HG02943 (cell line): Measurements from ENCODE around the gene LRRC46.

Experiments used
- ATAC-seq: cut with Tn5 transposase; IDR thresholded peaks from one replicate; pipeline ENCODE4 v1.9.1; 2021; ENCODE audit warnings: mild to moderate bottlenecking, low read depth, moderate library complexity; ENCODE audit not compliant: unreplicated experiment

The LRRC46 gene

DNA sequence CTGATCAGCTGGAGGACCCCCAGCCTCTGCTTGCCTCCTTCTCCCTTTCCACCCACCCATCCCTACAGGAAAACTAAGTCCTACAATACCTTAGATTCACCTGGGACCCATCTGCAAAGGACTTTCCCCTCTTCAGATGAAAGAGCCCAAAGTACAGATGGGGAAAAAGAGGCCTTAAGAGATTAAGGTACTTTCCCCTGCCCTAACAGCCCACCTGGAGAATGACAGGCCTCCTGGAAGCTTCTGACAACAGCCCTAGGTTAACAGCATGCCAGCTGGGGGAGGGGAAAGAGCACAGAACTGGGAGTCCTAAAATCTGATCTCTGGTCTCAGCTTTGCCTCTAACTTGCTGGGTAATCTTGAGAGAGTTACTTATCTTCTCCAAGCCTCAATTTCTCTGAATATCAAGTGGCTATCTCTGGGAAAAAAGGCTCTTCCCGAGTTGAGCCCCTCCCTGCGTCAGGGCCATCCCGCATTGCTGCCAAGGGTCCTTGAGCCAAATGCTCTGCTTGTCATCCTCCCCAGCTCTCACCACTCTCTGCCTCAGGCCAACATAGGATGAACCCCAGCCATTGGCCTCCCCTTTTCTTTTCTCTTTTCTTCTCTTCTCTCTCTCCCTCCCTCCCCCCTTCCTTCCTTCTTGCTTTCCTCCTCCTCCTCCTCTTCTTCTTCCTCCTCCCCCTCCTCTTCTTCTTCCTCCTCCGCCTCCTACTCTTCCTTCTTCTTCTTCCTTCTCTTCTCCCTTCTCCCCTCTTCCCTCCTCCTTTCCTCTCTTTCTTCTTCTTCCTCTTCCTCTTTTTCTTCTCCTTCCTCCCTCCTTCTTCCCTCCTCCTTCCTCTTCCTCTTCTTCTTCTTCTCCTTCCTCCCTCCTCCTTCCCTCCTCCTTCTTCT is 42.0 kb downstream of the LRRC46 start:
- ATAC-seq, result no peak

DNA sequence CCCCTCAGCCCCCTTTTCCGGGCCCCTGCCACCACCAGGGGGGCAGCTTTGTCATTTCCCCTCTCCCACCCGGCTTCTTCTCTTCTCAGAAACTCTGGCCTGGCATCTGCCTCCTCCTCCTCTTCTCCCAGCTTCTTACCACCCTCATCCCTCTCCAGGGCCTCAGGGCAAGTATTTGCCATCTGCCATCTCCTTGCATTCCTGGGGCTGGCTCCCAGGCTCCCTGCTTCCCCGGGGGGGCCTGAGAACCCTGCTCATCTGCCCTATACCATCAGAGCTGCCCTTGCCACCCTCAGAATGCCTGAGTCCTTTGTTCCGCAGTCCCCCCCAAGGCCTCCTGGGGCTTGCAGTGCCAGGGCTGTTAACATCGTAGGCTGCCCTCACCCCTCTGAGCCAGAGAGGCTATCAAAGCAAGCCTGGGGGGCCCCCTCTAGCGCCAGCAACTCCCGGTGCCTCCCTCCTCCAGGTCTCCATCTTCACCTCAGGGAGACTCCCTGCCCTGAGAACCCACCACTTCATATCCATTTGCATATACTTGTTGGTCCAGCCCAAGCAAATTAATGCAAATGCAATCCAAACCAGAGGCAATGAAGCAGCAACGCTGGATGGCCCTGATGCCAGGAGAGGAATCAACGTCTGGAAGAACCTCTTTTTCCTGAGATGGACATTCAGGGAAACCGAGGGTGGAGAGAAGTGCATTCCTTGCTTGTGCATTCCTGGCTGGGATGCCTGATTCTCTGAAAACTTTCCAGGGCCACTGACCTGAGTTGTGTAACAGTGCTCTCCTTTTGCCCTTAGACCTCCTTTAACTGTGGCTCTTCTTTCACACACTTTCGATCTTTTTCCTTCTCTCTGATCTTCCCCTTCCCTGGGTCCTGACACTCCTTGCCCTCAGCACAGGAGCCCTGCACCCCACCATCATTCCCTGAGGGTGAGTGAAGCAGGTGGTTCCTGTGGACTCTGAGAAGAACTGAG is 43.8 kb downstream of the LRRC46 start:
- no peak for ATAC-seq

DNA sequence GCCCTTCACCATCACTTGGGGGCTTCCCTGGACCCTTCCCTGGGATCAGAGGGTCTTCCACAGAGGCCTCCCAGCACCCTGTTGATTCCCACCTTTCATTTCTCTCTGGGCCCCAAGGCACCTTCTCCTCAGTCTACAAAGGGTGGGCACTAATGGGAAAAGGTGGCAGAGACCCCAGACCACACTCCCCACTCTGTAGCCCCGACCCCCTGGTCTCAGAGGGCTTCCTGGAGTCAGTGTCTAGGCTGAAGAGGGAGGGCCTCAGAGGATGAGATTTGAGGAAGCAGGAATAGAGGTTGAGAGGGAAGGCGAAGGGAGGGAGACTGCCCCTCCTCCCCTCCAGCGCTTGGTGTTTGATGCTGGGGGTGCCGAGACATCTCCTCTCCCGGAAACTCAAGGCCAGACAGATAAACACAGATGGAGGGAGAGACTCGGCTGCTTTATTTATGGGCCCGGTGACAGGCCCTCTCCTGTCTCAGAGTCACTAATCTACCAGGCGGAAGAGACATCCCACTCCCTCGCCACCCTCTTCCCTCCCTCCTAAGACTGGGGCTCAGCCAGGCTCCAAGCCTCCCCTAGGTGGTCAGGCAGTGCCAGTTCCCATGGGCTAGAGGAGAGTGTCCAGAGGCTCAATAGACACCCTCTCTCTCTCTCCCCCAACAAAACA is 46.0 kb downstream of the LRRC46 start:
- no peak for ATAC-seq

DNA sequence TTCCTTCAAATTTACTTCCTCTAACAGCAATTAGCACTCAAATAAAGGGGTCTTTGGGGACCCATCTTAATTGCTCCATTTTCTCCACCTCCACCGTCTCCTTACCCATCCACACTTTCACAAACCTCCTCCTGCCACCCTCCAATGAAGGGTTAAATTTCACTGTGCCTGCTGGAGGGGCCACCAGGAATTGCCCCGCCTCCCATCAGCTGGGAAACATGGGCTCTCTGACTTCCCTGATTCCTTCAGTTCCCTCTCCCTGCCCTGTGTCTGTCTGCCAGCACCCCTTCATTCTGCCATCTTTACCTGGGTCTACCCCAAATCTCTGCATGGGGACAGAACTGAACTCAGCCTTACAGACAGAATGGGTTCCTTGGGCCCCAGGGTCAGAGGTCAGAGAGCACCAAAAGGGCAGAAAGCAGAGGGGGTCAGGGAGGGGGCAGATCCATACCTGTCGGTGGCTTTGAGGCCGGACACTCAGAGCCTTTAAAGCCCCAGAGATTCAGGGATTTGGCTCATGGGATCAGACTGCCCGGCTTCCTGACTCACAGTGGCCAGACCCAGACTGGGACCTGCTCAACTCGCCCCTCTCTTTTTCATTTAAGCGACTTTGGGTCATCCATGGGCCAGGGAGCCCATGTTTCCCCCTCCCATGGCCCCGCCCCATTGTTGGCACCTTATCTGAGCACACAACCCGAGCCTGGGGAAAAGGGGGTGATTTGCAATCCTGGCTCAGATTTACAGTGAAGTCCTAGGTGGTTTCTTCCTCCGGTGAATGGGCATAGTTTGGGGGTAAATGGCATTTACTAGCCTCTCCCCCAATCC is 46.9 kb downstream of the LRRC46 start:
- no peak for ATAC-seq

DNA sequence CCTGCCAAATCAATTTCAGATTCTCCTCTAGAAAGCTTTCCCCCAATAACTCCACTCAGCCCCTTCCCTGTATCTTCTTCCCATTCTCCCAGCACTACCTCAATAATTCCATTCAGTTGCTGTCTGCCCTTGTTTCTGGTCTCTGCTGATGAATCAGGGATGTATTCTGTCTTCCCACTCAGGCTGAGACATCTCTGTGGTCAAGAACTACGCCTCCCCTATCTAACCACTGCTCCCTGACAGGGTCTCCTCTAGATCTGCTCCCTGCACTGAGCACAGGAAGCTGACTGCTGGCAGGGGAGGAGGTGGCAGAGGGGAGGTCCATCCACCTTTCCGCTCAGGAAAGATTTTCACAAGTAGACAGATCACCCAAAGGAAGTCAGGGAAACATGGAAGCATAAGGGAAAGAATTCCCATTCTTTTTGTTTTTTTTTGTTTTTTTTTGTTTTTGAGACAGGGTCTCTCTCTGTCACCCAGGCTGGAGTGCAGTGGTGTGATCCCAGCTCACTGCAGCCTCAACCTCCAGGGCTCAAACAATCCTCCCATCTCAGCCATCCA is 47.6 kb downstream of the LRRC46 start:
- ATAC-seq, result no peak

DNA sequence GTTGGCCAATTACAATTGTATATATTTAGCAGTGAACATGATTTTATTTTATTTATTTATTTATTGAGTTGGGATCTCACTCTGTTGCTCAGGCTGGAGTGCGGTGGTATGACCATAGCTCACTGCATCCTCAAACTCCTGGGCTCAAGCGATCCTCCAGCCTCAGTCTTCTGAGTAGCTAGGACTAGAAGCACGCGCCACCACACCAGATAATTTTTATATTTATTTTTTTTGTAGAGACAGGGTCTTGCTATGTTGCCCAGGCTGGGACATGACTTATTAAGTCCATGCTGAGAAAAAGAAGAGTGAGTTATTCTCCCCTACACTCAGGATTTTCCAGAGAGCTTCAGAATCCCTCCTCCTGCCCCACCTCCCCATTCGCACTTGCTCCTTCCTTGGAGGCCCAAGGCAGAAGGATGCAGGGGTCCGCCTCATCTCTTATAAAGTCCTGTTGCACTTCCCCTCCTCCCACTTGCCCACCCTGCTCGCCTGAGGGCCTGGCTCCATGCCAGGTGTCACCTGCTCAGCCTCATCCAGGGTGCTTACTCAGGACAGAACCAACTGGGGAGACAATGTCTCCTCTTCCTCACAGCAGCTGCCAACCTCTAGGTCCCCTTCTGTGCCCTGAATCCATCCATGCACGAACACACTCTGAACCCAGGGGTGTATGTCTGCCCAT is 48.4 kb downstream of the LRRC46 start:
- no peak for ATAC-seq

DNA sequence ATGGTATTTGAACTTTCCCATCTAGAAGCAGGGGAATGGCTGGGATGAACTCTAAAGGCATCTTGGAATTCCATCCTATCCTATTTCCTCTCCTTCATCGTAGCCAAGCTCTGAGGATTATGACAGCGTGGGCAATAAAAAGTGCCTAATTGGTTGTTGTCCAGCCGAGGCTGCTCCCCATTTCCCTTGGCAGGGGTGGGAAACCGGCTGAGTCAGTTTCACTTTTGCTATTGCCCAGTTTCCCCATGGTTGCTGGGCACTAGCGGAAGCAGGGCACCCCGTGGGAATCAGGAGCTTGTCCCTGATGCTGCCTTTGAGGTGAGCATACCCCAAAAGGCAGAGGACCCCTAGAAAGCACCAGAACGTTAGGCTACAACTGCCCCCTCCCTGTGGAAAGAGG is 50.8 kb downstream of the LRRC46 start:
- no peak for ATAC-seq

DNA sequence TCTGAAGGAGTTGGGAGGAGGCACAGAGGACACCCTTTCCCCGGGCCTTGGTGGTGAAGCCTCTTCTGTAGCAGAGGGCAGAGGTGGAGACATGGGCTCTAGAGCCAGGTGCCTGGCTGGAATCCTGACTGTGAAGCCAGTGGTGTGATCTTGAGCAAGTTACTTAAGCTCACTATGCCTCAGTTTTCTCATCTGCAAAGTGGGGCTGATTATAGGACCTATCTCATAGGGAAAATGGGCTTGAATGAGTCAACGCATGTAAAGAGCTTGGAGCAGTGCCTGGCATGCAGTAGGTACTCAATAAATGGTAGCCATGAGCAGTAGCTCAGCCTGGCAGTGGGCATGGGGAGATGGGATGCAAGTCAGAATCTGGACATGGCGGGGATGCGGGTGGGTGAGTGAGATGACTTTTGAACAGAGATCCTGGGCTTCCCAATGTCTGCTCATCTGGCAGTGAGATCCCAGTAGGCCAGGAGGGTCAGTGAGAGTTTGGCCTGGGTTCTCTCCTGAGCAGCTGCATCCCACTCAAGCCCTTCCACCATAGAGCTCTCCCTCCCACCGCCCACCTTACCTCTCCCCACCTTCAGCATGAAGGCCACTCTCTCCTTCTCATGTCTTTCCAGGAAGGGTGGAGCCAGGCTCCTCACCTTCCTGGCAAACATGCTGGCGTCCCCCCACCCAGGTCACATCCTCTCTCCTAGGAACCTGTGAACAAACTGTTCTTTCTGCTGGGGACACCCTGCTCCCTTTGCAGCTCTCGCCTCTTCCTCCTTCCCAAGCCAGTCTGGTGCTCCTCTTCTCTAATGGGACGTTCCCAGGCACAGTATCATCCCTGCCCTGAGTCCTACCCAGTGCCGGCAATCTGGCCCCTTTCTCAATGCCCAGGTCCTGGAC is 51.5 kb downstream of the LRRC46 start:
- no peak for ATAC-seq

DNA sequence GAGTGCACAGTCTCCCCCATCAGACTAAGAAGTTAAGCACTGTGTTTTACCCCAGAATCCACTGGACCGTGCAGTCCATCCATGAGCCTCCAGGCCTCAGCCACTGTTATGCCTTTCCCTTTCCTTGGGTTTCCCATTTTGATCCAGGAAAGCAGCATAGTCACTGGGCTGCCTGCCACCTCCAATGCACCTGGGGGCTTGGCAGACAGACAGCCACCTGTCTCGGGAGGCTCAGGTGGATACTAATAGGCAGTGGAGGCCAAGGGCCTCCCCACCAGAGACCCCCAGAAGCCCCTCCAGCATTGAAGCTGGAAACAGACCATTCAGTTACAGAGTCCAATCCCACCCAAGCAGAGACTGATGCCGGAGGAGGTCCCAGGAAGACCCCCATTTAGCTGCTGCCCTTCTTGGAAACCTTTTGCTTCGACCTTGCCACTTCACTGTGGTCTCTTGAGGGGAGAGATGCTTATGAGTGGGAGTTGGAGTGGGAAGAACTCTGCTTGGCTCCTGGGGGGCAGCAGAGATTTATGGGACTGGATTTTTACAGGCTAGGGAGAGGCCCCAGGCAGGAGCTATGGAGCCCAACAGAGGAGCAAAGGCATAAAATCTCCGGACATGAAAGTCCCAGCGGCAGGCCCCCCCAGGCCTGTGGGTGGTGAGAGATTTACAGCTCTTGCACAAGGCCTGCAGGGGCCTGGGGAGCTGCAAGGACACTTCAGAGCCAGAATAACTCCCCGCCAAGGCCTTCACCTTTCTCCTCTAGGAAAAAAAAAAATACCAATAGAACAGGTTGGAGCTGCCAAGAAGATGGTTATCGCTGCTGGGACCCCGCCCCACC is 52.3 kb downstream of the LRRC46 start:
- ATAC-seq, result no peak

DNA sequence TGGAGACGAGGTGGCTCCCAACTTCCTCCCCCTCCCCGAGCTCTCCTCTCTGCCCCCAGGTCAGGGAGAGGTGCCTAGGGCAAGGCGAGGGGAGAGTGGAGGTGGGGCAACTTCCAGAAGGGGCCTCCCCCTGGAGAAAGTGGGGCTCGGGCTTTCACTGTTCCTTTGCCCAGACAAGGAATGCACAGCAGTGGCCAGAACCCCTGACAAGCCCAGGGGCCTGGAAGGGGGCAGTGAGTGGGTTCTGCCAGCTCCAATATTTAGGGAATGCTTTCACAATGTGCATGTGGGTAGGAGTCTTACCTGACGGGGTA is 52.9 kb downstream of the LRRC46 start:
- no peak for ATAC-seq

DNA sequence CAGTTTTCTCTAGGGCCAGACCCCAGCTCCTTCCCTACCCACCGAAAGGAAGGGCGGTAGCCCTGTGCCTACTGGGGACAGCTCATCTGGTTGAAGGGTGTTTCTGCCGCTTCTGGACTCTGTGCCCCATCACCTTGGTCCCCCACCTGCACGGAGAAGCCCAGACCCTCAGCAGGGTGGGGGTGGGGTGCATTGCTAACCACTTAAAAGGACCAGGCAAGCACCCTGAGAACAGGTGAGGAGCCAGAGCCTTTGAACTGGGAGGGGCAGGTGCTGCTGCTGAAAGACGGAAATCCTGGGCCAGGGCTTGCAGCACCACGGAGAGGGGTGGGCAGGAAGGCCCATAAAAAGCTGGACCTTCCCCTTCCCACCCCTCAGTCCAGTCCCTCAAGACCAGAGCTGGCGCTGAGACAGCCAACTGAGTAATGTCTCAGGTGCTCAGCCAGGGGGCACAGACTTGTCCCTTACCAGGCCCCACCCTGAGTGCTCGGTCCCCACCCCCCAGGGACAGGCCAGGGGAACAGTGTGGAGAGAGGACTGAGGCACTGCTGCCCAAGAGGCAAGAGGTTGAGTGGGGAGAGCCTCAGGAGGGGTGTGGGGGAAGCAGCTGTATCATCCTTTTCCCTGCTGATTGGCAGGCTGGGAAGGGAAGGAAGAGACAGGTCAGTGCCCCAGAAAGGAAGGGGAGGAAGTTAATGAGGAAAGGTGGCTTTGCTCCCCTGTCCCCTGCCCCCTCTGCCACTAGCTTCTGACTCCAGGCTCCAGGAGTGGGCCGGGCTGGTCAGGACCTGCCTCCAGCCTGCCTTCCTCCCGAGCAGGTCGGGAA is 53.6 kb downstream of the LRRC46 start:
- ATAC-seq, result no peak
